Panc1 (cell line): ENCODE data around the gene NEFH. TPM values are rescaled to one million over a fixed set of nuclear protein-coding genes. Genes with fewer than 3 reads are reported as not detected.

Experiments
- ATAC-seq: fragments of 200-7000 bp; cut with Tn5 transposase; 2 replicates; pipeline ENCODE4 v1.9.1; 2020; ENCODE audit warnings: mild to moderate bottlenecking, moderate library complexity
- Bru-seq: library from RNA; stranded (reverse); fragments of 400-500 nt; gene quantifications from one replicate; lab custom pipeline; 2021; lab: Mats Ljungman, UMichigan
- BruChase-seq, 2 experiments: library from RNA; stranded (reverse); fragments of 400-500 nt; gene quantifications; one replicate each; lab custom pipeline; 2021; lab: Mats Ljungman, UMichigan
- BruUV-seq: library from RNA; stranded (reverse); fragments of 400-500 nt; replicated peaks from 2 replicates; lab custom pipeline; 2021; lab: Mats Ljungman, UMichigan
- CTCF ChIA-PET: fragments of 300-600 bp; sonication (Branson Sonifier 250); formaldehyde crosslinking; loops from one replicate; lab custom pipeline; 2022; ENCODE audit warnings: antibody characterized with exemption; lab: Charles Lee
- POLR2A ChIA-PET: fragments of 300-600 bp; sonication (Branson Sonifier 250); formaldehyde crosslinking; loops from one replicate; lab custom pipeline; 2022; ENCODE audit warnings: antibody characterized with exemption; lab: Charles Lee
- DNase-seq: peaks from one replicate; pipeline ENCODE4 v3.0.0-alpha.2; 2010; ENCODE audit warnings: low read depth, low spot score
- H3K27ac ChIP-seq: 2 replicates; pipeline ENCODE4 v1.5.1; 2011; ENCODE audit warnings: mild to moderate bottlenecking, low read length, inconsistent platforms
- H3K27me3 ChIP-seq: fragments of 200-500 bp; sonication (Bioruptor generic); 2 replicates; pipeline ENCODE4 v1.6.0; 2014; ENCODE audit warnings: low read length, inconsistent platforms; ENCODE audit not compliant: control insufficient read depth, insufficient read depth
- H3K36me3 ChIP-seq: fragments of 200-500 bp; sonication (Bioruptor generic); 2 replicates; pipeline ENCODE4 v1.5.1; 2014; ENCODE audit warnings: inconsistent platforms, mild to moderate bottlenecking, low read length, moderate library complexity; ENCODE audit not compliant: control insufficient read depth, insufficient read depth
- H3K4me1 ChIP-seq: 2 replicates; pipeline ENCODE4 v1.5.1; 2011; ENCODE audit warnings: inconsistent platforms, mild to moderate bottlenecking, low read length, moderate library complexity; ENCODE audit not compliant: control insufficient read depth, insufficient read depth
- H3K4me3 ChIP-seq, 2 experiments: 2 replicates each; pipeline ENCODE4 v1.5.1; 2011 to 2012; ENCODE audit warnings: low read depth in 2 of 2, low read length in 2 of 2, mild to moderate bottlenecking in 2 of 2, inconsistent platforms in 1 of 2, moderate library complexity in 1 of 2
- H3K9me3 ChIP-seq: fragments of 200-500 bp; sonication (Bioruptor generic); 2 replicates; pipeline ENCODE4 v1.5.1; 2014; ENCODE audit warnings: low read depth, mild to moderate bottlenecking, inconsistent platforms, low read length, moderate library complexity; ENCODE audit not compliant: control insufficient read depth, insufficient read depth
- CTCF ChIP-seq: fragments of 450-650 bp; IDR thresholded peaks from 2 replicates; pipeline ENCODE4 v1.5.1; 2017; ENCODE audit warnings: mild to moderate bottlenecking
- POLR2AphosphoS5 ChIP-seq: IDR thresholded peaks from 2 replicates; pipeline ENCODE4 v1.6.1; 2012; ENCODE audit warnings: mild to moderate bottlenecking, low read depth, low read length, moderate library complexity
- REST ChIP-seq, 2 experiments: IDR thresholded peaks; 2 replicates each; pipeline ENCODE4 v1.6.1; 2011 to 2012; ENCODE audit warnings: low read depth in 2 of 2, control low read depth in 1 of 2, low read length in 1 of 2, mild to moderate bottlenecking in 1 of 2, moderate library complexity in 1 of 2; ENCODE audit not compliant: insufficient read depth in 1 of 2
- SIN3A ChIP-seq: IDR thresholded peaks from 2 replicates; pipeline ENCODE4 v1.6.1; 2012; ENCODE audit warnings: low read depth, mild to moderate bottlenecking, low read length, moderate library complexity, borderline replicate concordance; ENCODE audit not compliant: insufficient read depth
- TCF7L2 ChIP-seq: IDR thresholded peaks from 2 replicates; pipeline ENCODE4 v1.6.1; 2011; ENCODE audit warnings: mild to moderate bottlenecking, low read depth, low read length, inconsistent platforms
- in situ Hi-C: cut with HindIII; loops from 2 replicates; pipeline ENCODE4 v1.10.0; 2016; ENCODE audit warnings: low sequenced_read_pairs, low pct_unique_long_range_greater_than_20kb
- intact Hi-C: fragments of 100-400 bp; cut with micrococcal nuclease; formaldehyde crosslinking; loops from one replicate; pipeline ENCODE4 v1.10.0; 2022; ENCODE audit not compliant: unreplicated experiment
- long read RNA-seq: library from polyadenylated mRNA; unstranded; transcript quantifications from one replicate; pipeline ENCODE4 v2.0.0, GENCODE V29; 2021; ENCODE audit not compliant: unreplicated experiment
- polyA plus RNA-seq: library from polyadenylated mRNA; unstranded; fragments of >200 nt; gene quantifications from one replicate; pipeline ENCODE4 v1.2.1, GENCODE V29; 2012; ENCODE audit warnings: missing spikeins; ENCODE audit not compliant: insufficient read length
- total RNA-seq: library from RNA; stranded (reverse); gene quantifications from one replicate; pipeline ENCODE4 v1.2.1, GENCODE V29; 2021; ENCODE audit not compliant: unreplicated experiment

The NEFH gene
- total RNA-seq (0.08 TPM), Bru-seq, nascent RNA (percentile 7 among the genes with signal in this experiment), BruChase-seq, experiment 1, labeled RNA remaining after a 2-hour chase (percentile 11 among the genes with signal in this experiment), BruChase-seq, experiment 2, labeled RNA remaining after a 6-hour chase (percentile 23 among the genes with signal in this experiment)
- 0.07 TPM for polyA plus RNA-seq
- long read RNA-seq, partial matches to known transcripts: 1 of 1 reads
- long read RNA-seq, other reads (novel, unspliced or antisense): 0 of 1 reads

- intact Hi-C loops: no loop called here
- POLR2A ChIA-PET: no interaction called here
- H3K4me1 ChIP-seq: 0 out of 2 replicates have a peak, but pooled peaks cover 2% of the 10 kb centered on the region
- no peaks in the 10 kb centered on the region for H3K9me3 ChIP-seq
- DNase-seq (no peak), ATAC-seq (peak; percentile 45; the same call in 1 of the 2 replicates)
- H3K4me3 ChIP-seq: peak within 1 kb of the TSS in 1 of 2 experiments; percentile 7; a peak in 1 of 4 replicates
- H3K36me3 ChIP-seq: no peaks in the 10 kb centered on the region
- H3K27ac ChIP-seq: no peak within 1 kb of the TSS
- H3K27me3 ChIP-seq: no peaks in the 10 kb centered on the region
- BruUV-seq: no TSS peak
- CTCF ChIA-PET: no interaction called here
- in situ Hi-C loops: no loop called here
- TF ChIP-seq POLR2AphosphoS5 (no peak), TCF7L2 (no peak), SIN3A (no peak), REST (IDR thresholded peaks at IDR 0.05; ENCODE audit: insufficient read depth in 1 of 2, low read depth in 2 of 2, low read length in 1 of 2) (no peak), CTCF (no peak)
These were observed at the start of gene NEFH for GRCh38 chr22:29479417-29480261. Gene NEFH, plus strand, starts transcription at chr22:29480218. Its CDS starts 45 bp downstream, at chr22:29480263.

DNA sequence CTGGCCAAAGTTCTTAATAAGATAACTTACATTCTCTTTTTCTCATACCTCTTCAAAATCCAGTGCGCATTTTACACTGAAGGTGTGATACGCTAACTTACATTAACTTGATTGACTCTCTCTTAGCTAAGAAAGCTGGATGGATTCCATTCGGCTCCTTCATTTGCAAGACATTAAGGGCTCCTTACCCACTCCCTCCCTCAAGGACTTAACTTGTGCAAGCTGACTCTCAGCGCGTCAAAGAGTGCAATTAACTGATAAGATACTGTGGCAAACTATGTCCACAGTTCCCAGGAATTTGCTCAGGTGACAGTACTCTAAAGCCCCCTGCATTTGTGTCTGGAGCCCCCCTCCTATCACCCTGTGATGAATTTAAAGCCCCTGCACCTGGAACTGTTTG lies 48.0 kb upstream of the NEFH start:
- no TSS peak for BruUV-seq
- CTCF ChIA-PET: no interaction called here
- in situ Hi-C loops: no loop called here
- H3K36me3 ChIP-seq: no peaks in the 10 kb centered on the region
- H3K27me3 ChIP-seq: no peaks in the 10 kb centered on the region; the same call in 1 of the 2 replicates
- H3K4me3 ChIP-seq: no peak overlapping the region
- intact Hi-C loops: no loop called here
- H3K27ac ChIP-seq: no peak overlapping the region
- DNase-seq (no peak), ATAC-seq (no peak)
- no peaks in the 10 kb centered on the region for H3K4me1 ChIP-seq
- no peak for TF ChIP-seq SIN3A
- TF ChIP-seq REST (IDR thresholded peaks at IDR 0.05; ENCODE audit: insufficient read depth in 1 of 2, low read depth in 2 of 2, low read length in 1 of 2): no peak
- TF ChIP-seq POLR2AphosphoS5: no peak
- no peak for TF ChIP-seq CTCF
- TF ChIP-seq TCF7L2: no peak
- POLR2A ChIA-PET: no interaction called here
- H3K9me3 ChIP-seq: no peaks in the 10 kb centered on the region
